ENCODE results near the gene FAM78B.
A peak's percentile ranks its signal among the peaks of the same experiment; 100 is the strongest.

The FAM78B gene

GRCh38 chr1:166117776-166118175 lies 49.0 kb downstream of the FAM78B start:
- DNase-seq, result no peak

- DNase-seq, result no peak
Observed at GRCh38 chr1:166116026-166116425, 50.8 kb downstream of the FAM78B start.

- no peak for DNase-seq
Observed at GRCh38 chr1:166114419-166114818, 52.4 kb downstream of the FAM78B start.

GRCh38 chr1:166113630-166114029 lies 53.2 kb downstream of the FAM78B start:
- no peak for DNase-seq

DNA sequence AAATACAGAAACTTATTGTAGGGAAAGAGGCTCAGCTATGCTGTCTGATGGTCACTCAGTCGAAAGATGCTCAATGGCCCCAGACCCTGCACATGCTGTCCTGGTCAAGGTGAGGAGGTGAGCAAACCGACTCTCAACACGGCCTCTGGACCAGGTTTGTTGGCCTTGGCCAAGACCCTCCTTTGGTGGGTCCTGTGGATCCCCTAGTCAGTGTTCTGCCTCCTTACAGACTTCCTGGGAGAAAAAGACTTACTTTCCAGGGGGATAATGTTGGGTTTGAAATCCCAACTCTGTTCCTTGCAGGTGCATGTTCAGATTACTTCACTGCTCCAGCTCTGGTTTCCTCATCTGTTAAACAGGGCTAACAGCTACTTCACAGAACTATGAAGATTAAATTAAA lies 53.8 kb downstream of the FAM78B start:
- no peak for DNase-seq

DNA sequence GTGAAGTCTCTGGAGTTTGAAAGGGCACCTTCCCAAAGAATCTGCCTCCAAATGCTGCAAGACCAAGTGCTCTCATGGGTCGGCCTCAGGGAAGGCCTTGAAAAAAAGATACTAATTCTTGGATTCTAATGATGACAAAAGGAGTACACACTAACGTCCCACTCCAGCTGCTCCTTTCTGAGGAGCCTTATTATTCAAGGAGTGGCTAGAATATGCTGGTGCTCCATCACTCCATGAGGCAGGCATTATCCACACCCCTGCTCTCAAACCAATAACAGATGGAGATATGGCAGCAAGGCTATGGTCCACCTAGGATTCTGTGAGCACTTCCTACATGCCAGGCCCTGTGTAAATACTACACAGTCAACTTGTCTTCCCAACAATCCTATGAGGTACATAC lies 54.4 kb downstream of the FAM78B start:
- no peak for DNase-seq

DNA sequence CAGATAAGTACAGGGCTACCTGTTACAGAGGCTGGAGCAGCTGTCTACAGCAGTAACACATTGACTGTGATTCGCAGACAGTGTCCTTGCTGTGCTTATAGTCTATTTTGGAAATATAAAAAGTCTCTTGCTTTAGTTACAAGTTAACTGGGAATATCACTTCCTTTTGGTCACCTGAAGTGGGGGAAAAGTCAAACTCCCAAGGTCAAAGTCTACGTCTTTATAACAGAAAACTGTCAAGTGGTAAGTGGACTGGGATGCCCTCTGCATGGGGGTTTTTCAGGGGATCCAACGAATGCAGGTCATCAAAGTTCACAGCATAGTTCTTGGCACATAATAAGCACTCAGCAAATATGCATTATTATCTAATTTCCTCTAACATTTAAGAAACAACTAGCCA lies 55.4 kb downstream of the FAM78B start:
- no peak for DNase-seq

DNA sequence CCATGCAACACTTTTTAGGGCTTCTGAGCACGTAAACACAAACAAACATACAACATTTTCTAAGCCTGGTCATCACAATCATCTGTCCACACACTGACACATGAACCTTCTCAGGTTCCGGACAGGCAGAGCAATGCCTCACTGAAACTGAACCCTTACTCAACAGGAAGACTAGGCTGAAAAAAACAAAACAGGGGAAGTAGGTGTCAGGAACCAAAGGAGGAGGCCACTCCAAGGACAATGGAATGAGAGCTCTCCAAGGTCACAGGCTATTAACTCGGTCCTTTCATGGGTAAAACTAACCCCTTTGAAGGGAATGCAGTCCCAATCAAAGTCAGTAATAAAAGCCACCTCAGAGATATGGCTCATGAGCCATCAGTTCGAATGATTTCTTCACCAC lies 76.6 kb downstream of the FAM78B start:
- no peak for DNase-seq

GRCh38 chr1:166089804-166090203 lies 77.0 kb downstream of the FAM78B start:
- no peak for DNase-seq

DNA sequence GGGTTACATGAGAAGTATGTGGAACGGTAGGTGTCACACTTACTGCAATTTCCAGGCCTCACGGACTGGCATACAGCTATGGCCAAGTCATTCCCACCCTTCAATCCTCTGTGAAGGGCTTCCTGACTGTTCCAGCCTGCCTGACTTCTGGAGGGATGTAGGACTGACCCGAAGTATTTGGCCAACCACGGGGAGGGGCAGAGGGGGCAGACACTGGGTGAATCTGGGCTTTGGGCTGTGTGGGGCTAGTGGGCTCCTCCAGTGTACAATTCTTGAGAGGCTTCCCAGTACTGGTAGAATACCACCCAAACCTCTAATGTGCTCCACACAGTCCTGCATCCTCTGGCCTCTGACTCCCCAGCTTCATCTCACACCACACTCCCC lies 78.2 kb downstream of the FAM78B start:
- no peak for DNase-seq

DNA sequence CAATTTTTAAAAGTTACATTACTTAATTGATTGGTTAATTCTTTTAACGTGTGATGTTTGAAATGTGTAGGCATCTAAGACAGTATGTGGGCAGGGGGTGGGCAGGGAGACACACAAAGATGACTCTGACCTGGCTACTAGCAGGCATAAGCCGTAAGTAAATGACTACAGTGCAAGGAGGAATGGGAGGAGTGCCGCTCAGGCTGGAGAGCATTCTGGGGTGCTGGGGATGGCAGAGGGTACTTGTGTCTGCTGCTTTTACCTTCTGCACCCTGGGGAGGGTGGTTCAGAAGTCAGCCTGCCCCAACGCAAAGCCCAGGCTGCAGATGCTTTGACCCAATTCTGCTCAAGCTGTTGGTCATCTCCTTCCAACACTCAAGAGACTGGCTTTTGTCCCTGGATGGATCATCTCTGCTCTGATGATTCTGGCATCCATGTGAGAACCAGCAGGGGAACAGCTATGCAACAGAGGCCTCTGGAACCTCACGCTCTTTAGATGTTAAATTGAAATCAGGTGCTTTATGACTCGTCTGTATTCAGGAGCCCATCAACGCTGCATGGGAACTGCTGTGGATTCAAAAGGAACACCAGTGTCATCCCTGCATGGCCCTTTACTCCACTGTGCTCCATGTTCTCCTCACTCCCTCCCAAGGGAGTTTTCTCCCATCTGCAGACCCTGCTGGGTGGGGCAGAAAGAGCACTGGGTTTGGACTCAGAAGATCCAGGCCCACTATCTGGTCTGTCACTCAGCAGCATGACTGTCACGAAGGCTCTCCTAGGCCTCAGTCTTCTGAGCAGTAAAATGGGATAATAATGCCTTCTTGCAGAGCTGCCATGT lies 78.8 kb downstream of the FAM78B start:
- no peak for DNase-seq

GRCh38 chr1:166086113-166086883 lies 80.5 kb downstream of the FAM78B start:
- no peak for DNase-seq

DNA sequence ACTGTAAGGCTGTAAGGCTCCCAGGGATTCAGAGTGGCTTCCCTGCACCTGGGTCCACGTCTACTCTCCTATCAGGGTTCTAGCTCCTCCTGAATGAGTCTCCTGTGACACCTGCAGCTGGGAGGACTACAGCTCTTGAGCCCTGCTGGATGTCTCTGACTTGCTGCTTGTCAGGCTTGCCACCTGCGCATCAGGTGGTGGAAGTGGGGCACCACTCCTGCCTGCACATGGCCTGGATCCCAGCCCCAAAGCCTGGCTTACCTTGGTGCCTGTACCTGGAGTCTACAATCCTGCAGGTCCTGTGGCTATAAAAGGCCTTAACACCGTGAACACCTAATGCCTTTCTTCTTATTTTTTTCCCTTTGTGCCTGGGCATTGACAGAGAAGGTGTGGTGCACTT lies 82.2 kb downstream of the FAM78B start:
- no peak for DNase-seq

DNA sequence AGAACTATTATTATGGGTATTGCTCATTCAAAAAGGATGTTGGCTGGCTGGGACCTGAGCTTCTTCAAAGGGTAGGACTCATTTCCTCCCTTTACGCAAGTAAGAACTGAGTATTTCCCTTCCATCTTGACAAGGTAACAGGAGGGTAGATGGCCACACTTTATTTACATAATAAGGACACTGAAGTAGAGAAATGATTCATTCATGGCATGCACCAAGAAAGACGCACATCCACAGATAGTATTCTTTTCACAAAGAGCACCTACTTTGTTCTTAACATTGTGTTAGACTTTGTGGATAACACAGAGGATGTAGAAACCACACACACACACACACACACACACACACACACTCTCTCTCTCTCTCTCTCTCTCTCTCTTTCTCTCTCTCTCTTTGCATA lies 82.9 kb downstream of the FAM78B start:
- no peak for DNase-seq

GRCh38 chr1:166082601-166083000 lies 84.2 kb downstream of the FAM78B start:
- DNase-seq, result no peak

- peak; percentile 11 to 39 (median 17) for DNase-seq
Observed at GRCh38 chr1:166080967-166081870, 85.6 kb downstream of the FAM78B start.

DNA sequence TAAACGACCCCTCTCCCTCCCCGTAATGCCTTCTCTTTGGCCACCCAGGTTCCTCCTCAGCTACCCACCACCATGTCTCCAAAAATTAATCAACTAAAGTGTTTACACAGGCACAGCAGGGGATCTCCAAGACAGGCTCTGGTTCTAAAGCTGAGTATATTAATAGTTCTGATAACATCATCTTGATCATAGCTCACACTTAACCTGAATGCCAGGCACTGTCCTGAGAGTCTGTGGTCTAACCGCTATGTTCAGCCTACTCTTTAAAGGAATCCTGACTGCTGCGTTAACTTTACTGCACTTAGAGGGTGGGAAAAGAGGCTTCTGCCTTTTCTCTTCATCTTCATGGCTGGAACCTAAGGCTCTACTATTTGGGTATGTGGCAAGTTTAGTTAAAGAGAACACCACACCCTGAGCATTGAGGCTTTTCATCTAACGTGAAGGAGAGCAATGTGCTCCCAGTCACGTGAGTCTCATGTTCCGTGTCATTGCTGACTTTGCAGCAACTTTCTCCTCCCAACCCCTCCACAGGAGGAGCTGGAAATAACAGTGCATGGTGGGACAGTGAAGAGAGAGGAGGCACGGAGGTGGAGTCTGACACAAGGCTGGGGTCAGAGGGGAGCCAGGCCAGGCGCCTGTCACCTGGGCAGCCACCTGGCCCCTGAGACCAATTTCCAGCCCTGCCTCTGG lies 86.4 kb downstream of the FAM78B start:
- DNase-seq, result no peak

- no peak for DNase-seq
Observed at GRCh38 chr1:166079276-166079675, 87.5 kb downstream of the FAM78B start.

GRCh38 chr1:166073489-166073888 lies 93.3 kb downstream of the FAM78B start:
- DNase-seq, result no peak

GRCh38 chr1:166069390-166069789 lies 97.4 kb downstream of the FAM78B start:
- DNase-seq, result peak in 1 of 4 experiments; percentile 13

GRCh38 chr1:166066107-166066506 lies 100.7 kb downstream of the FAM78B start:
- DNase-seq, result no peak

GRCh38 chr1:166064951-166065350 lies 101.8 kb downstream of the FAM78B start:
- DNase-seq, result no peak

All from suppressor macrophage (primary cell).